HepG2 (cell line): ENCODE measurements around the gene TTC32.

ENCODE experiments used
- ATF4 ChIP-seq, 2 experiments: fragments of 450-650 bp in 1 of 2; sonication (generic) in 1 of 2; formaldehyde crosslinking; IDR thresholded peaks; 2 replicates each; pipeline versions ENCODE4 v1.5.0 to v1.8.0; 2020 to 2022; ENCODE audit warnings: mild to moderate bottlenecking in 1 of 2, missing genetic modification reagents in 1 of 2
- BRCA1 ChIP-seq: sonication (generic); formaldehyde crosslinking; IDR thresholded peaks from 2 replicates; pipeline ENCODE4 v1.4.0; 2020; ENCODE audit warnings: missing genetic modification reagents
- CERS6 ChIP-seq: sonication (generic); formaldehyde crosslinking; IDR thresholded peaks from 2 replicates; pipeline ENCODE4 v1.5.0; 2020; ENCODE audit warnings: missing genetic modification reagents
- CTCF ChIP-seq: sonication (generic); formaldehyde crosslinking; IDR thresholded peaks from 2 replicates; pipeline ENCODE4 v1.5.0; 2020; ENCODE audit warnings: mild to moderate bottlenecking, missing genetic modification reagents, moderate library complexity
- PCBP1 ChIP-seq: fragments of 200-400 bp; formaldehyde crosslinking; IDR thresholded peaks from 2 replicates; pipeline ENCODE4 v1.6.1; 2017; ENCODE audit warnings: mild to moderate bottlenecking, low read depth, low read length, borderline replicate concordance
- PHF8 ChIP-seq: sonication (generic); formaldehyde crosslinking; IDR thresholded peaks from 2 replicates; pipeline ENCODE4 v1.5.0; 2020; ENCODE audit warnings: missing genetic modification reagents
- POLR2A ChIP-seq, 2 experiments: IDR thresholded peaks; 2 replicates each; pipeline ENCODE4 v1.6.1; 2011; ENCODE audit warnings: low read depth in 2 of 2, low read length in 2 of 2, mild to moderate bottlenecking in 1 of 2, moderate library complexity in 1 of 2; ENCODE audit not compliant: insufficient read depth in 1 of 2
- RBFOX2 ChIP-seq: fragments of 200-400 bp; formaldehyde crosslinking; IDR thresholded peaks from 2 replicates; pipeline ENCODE4 v1.6.1; 2017; ENCODE audit warnings: low read depth, mild to moderate bottlenecking, low read length
- TCF12 ChIP-seq, 2 experiments: fragments of 450-650 bp in 1 of 2; sonication (generic) in 1 of 2; formaldehyde crosslinking in 1 of 2; IDR thresholded peaks; 2 replicates each; pipeline versions ENCODE4 v1.6.1 to v1.8.0; 2017 to 2022; ENCODE audit warnings: antibody characterized with exemption in 1 of 2, mild to moderate bottlenecking in 1 of 2, missing genetic modification reagents in 1 of 2, moderate library complexity in 1 of 2
- ZBTB33 ChIP-seq: sonication (generic); formaldehyde crosslinking; IDR thresholded peaks from 2 replicates; pipeline ENCODE4 v1.4.0; 2020; ENCODE audit warnings: missing genetic modification reagents
- ZBTB40 ChIP-seq, 2 experiments: fragments of 450-650 bp in 1 of 2; sonication (generic) in 1 of 2; formaldehyde crosslinking in 1 of 2; IDR thresholded peaks; 2 replicates each; pipeline versions ENCODE4 v1.6.1 to v1.8.0; 2016 to 2022; ENCODE audit warnings: antibody characterized with exemption in 1 of 2, mild to moderate bottlenecking in 1 of 2, missing genetic modification reagents in 1 of 2
- ZNF138 ChIP-seq: sonication (generic); formaldehyde crosslinking; IDR thresholded peaks from 2 replicates; pipeline ENCODE4 v1.5.0; 2020; ENCODE audit warnings: mild to moderate bottlenecking, low read depth, missing genetic modification reagents

- no peak for TF ChIP-seq RBFOX2
- TF ChIP-seq BRCA1: no peak
- no peak for TF ChIP-seq PHF8 (CRISPR knock-in tag)
- TF ChIP-seq CERS6 (CRISPR knock-in tag): no peak
- TF ChIP-seq ZBTB33 (CRISPR knock-in tag): no peak
- no peak for TF ChIP-seq PCBP1
- no peak for TF ChIP-seq ATF4 (CRISPR knock-in tag; IDR thresholded peaks at IDR 0.05)
- no peak for TF ChIP-seq TCF12 (IDR thresholded peaks at IDR 0.05)
- no peak for TF ChIP-seq TCF12 (CRISPR knock-in tag; IDR thresholded peaks at IDR 0.05)
- no peak for TF ChIP-seq POLR2A (IDR thresholded peaks at IDR 0.05; ENCODE audit: insufficient read depth in 1 of 2, low read depth in 2 of 2, low read length in 2 of 2)
- TF ChIP-seq CTCF (CRISPR knock-in tag): no peak
- TF ChIP-seq ZNF138: no peak
- TF ChIP-seq ZBTB40 (IDR thresholded peaks at IDR 0.05): no peak
- TF ChIP-seq ZBTB40 (CRISPR knock-in tag; IDR thresholded peaks at IDR 0.05): no peak
Measured at GRCh38 chr2:19895535-19895934, 6.2 kb downstream of the TTC32 start.
